ENCODE data around the gene CXCL12. TPM values are rescaled to one million over a fixed set of nuclear protein-coding genes. Genes with fewer than 3 reads are reported as not detected.

The CXCL12 gene
- total and polyA plus RNA-seq, 2 of the 13 experiments (the other 11 are each of a cell fraction or from before 2014, with no cell fraction given), result not detected

GRCh38 chr10:44356139-44357022 lies 28.5 kb downstream of the CXCL12 start:
- DNase-seq (ENCODE audit: low spot score), result no peak
- no peak overlapping the region for H3K9ac ChIP-seq (ENCODE audit: insufficient read depth, low read depth, low read length)
- 39% methylated on average over 18 of the region's 20 CpGs for WGBS (ENCODE audit: low lambda C conversion rate)
- H3K4me1 ChIP-seq (ENCODE audit: insufficient read depth, low read length), result peaks cover 20% of the 10 kb centered on the region
- H3K36me3 ChIP-seq (replicated peaks in 1 of 2; ENCODE audit: control insufficient read depth in 1 of 2, insufficient read depth in 2 of 2, low read length in 2 of 2), result no peaks in the 10 kb centered on the region
- no TSS peak for BruUV-seq (replicated peaks)
- H3K79me2 ChIP-seq (ENCODE audit: insufficient read depth, low read length), result no peaks in the 10 kb centered on the region
- peaks cover 1 to 30% of the 10 kb centered on the region in 2 experiments; a peak in 2 of 5 replicates for H3K27me3 ChIP-seq (ENCODE audit: control insufficient read depth in 1 of 2, insufficient read depth in 2 of 2, low read length in 2 of 2)
- no peaks in the 10 kb centered on the region for H4K20me1 ChIP-seq (ENCODE audit: insufficient read depth, low read length)
- no peak overlapping the region for H3K4me3 ChIP-seq (replicated peaks in 1 of 3; ENCODE audit: insufficient read depth in 1 of 3, low read depth in 2 of 3, low read length in 3 of 3)
- no peak for ATAC-seq
- no peak overlapping the region for H3K27ac ChIP-seq (ENCODE audit: extremely low read length, insufficient read depth, low read length)
- TF ChIP-seq ZNF776 (CRISPR knock-in tag; IDR thresholded peaks at IDR 0.05) (no peak), NR0B2 (CRISPR knock-in tag; IDR thresholded peaks at IDR 0.05) (no peak), RFXAP (CRISPR knock-in tag; IDR thresholded peaks at IDR 0.05; ENCODE audit: borderline replicate concordance) (no peak), MNT (IDR thresholded peaks at IDR 0.05) (peak; percentile 92), ZNF7 (CRISPR knock-in tag; IDR thresholded peaks at IDR 0.05) (no peak), ZNF609 (CRISPR knock-in tag; IDR thresholded peaks at IDR 0.05; ENCODE audit: borderline replicate concordance) (no peak)
- H2AFZ ChIP-seq (ENCODE audit: low read length), result no peak overlapping the region
- ChIA-PET CTCF (ENCODE audit: low intra/inter-chr PET ratio, low total read pairs) (no interaction called here), POLR2A (no interaction called here)
- FAIRE-seq, result no peak
- in situ Hi-C loops (cut with HindIII; ENCODE audit: extremely low pct_ligation_motif_present, low pct_unique_long_range_greater_than_20kb) (no loop called here), intact Hi-C loops (cut with micrococcal nuclease; ENCODE audit: unreplicated experiment) (no loop called here)
- H3K9me3 ChIP-seq (ENCODE audit: low read length), result no peaks in the 10 kb centered on the region
- no peak overlapping the region for H3K4me2 ChIP-seq (ENCODE audit: low read depth, low read length)

Measured in HepG2 (cell line).